Hepatocyte (in vitro differentiated cells): ENCODE measurements around the gene CTNNB1. TPM values are rescaled to one million over a fixed set of nuclear protein-coding genes. Genes with fewer than 3 reads are reported as not detected.

ENCODE experiments used
- DNase-seq: peaks from one replicate; pipeline ENCODE4 v3.0.0-alpha.2; 2016; ENCODE audit warnings: low spot score
- H2AFZ ChIP-seq: fragments of 200-600 bp; sonication (generic); 2 replicates; pipeline ENCODE4 v1.6.0; 2016; ENCODE audit warnings: antibody characterized with exemption, mild to moderate bottlenecking
- H3K27ac ChIP-seq: fragments of 200-600 bp; sonication (generic); 2 replicates; pipeline ENCODE4 v1.5.1; 2016; ENCODE audit warnings: mild to moderate bottlenecking
- H3K27me3 ChIP-seq: fragments of 200-600 bp; sonication (generic); 2 replicates; pipeline ENCODE4 v1.6.1; 2016
- H3K36me3 ChIP-seq: fragments of 200-600 bp; sonication (generic); replicated peaks from 2 replicates; pipeline ENCODE4 v1.5.1; 2016; ENCODE audit warnings: low read depth; ENCODE audit not compliant: insufficient read depth
- H3K4me1 ChIP-seq: fragments of 200-600 bp; sonication (generic); 2 replicates; pipeline ENCODE4 v1.5.1; 2016; ENCODE audit warnings: mild to moderate bottlenecking, moderate library complexity; ENCODE audit not compliant: insufficient read depth
- H3K4me2 ChIP-seq: fragments of 200-600 bp; sonication (generic); 2 replicates; pipeline ENCODE4 v1.6.0; 2016
- H3K4me3 ChIP-seq: fragments of 200-600 bp; sonication (generic); 2 replicates; pipeline ENCODE4 v1.5.1; 2016; ENCODE audit warnings: mild to moderate bottlenecking
- H3K79me2 ChIP-seq: fragments of 200-600 bp; sonication (generic); 2 replicates; pipeline ENCODE4 v1.6.0; 2017; ENCODE audit warnings: mild to moderate bottlenecking
- H3K9me2 ChIP-seq: fragments of 200-600 bp; sonication (generic); replicated peaks from 2 replicates; pipeline ENCODE4 v1.6.0; 2017; ENCODE audit warnings: mild to moderate bottlenecking; ENCODE audit not compliant: insufficient read depth
- H3K9me3 ChIP-seq: fragments of 200-600 bp; sonication (generic); 2 replicates; pipeline ENCODE4 v1.5.1; 2016; ENCODE audit warnings: low read depth, mild to moderate bottlenecking
- H4K20me1 ChIP-seq: fragments of 200-600 bp; sonication (generic); 2 replicates; pipeline ENCODE4 v1.6.0; 2016; ENCODE audit warnings: mild to moderate bottlenecking; ENCODE audit not compliant: insufficient read depth, poor library complexity, severe bottlenecking
- CTCF ChIP-seq: fragments of 200-600 bp; sonication (generic); IDR thresholded peaks from 2 replicates; pipeline ENCODE4 v1.5.1; 2016; ENCODE audit warnings: antibody characterized with exemption, mild to moderate bottlenecking; ENCODE audit not compliant: poor library complexity
- EZH2 ChIP-seq: fragments of 200-600 bp; sonication (generic); IDR thresholded peaks from 2 replicates; pipeline ENCODE4 v1.6.1; 2016; ENCODE audit warnings: antibody characterized with exemption, mild to moderate bottlenecking, borderline replicate concordance
- EZH2phosphoT487 ChIP-seq: fragments of 200-600 bp; sonication (generic); IDR thresholded peaks from one replicate; pipeline ENCODE4 v1.6.1; 2018; ENCODE audit warnings: antibody characterized with exemption, mild to moderate bottlenecking, low read depth, moderate library complexity; ENCODE audit not compliant: unreplicated experiment, severe bottlenecking
- WGBS: methylation state at CpG from one replicate; pipeline ENCODE4 v1.1.6; 2016; ENCODE audit warnings: low lambda C conversion rate; ENCODE audit errors: missing lambda C conversion rate; 5-methylcytosine and 5-hydroxymethylcytosine counted together
- polyA plus RNA-seq: library from polyadenylated mRNA; unstranded; fragments of >200 nt; fragmentation: Nextera tagmentation; extraction: Ambion mirVana; gene quantifications from 2 replicates; pipeline ENCODE4 v1.2.1, GENCODE V29; 2016
- total RNA-seq: library from RNA; depleted of rRNA; stranded (reverse); fragments of >200 nt; gene quantifications from 2 replicates; pipeline ENCODE4 v1.2.3, GENCODE V29; 2014

The CTNNB1 gene
- total and polyA plus RNA-seq, 2 experiments from 2014 or later: 137 to 663 TPM

GRCh38 chr3:41182504-41183059 lies 16.7 kb upstream of the CTNNB1 start:
- TF ChIP-seq CTCF: no peak
- H3K4me1 ChIP-seq: no peaks in the 10 kb centered on the region
- DNase-seq: no peak
- no peaks in the 10 kb centered on the region for H3K79me2 ChIP-seq
- H3K27ac ChIP-seq: no peak overlapping the region
- no peak overlapping the region for H2AFZ ChIP-seq
- no peaks in the 10 kb centered on the region for H3K9me2 ChIP-seq
- no peak overlapping the region for H3K4me2 ChIP-seq
- H3K36me3 ChIP-seq: no peaks in the 10 kb centered on the region
- H4K20me1 ChIP-seq: no peaks in the 10 kb centered on the region
- H3K9me3 ChIP-seq: no peaks in the 10 kb centered on the region
- H3K4me3 ChIP-seq: no peak overlapping the region
- no peaks in the 10 kb centered on the region for H3K27me3 ChIP-seq
- 69% methylated on average over 5 of the region's 5 CpGs for WGBS

- Histone ChIP-seq H3K27ac (no peak overlapping the region), H3K4me2 (no peak overlapping the region), H2AFZ (no peak overlapping the region), H3K36me3 (no peaks in the 10 kb centered on the region), H3K9me2 (no peaks in the 10 kb centered on the region), H3K79me2 (no peaks in the 10 kb centered on the region), H3K4me1 (no peaks in the 10 kb centered on the region), H3K4me3 (no peak overlapping the region), H3K9me3 (no peaks in the 10 kb centered on the region), H3K27me3 (no peaks in the 10 kb centered on the region), H4K20me1 (no peaks in the 10 kb centered on the region)
- no peak for DNase-seq
- TF ChIP-seq EZH2phosphoT487: no peak
- TF ChIP-seq CTCF: no peak
- no peak for TF ChIP-seq EZH2
- 80% methylated on average over 1 of the region's 1 CpG for WGBS
These were observed 14.9 kb upstream of the CTNNB1 start for GRCh38 chr3:41184394-41184793.

GRCh38 chr3:41186297-41186696 lies 13.0 kb upstream of the CTNNB1 start:
- no peaks in the 10 kb centered on the region for H4K20me1 ChIP-seq
- H3K9me2 ChIP-seq: no peaks in the 10 kb centered on the region
- WGBS: 93% methylated on average over 1 of the region's 1 CpG
- no peaks in the 10 kb centered on the region for H3K36me3 ChIP-seq
- H3K4me2 ChIP-seq: no peak overlapping the region
- H3K27ac ChIP-seq: no peak overlapping the region
- H3K27me3 ChIP-seq: no peaks in the 10 kb centered on the region
- DNase-seq: no peak
- no peaks in the 10 kb centered on the region for H3K79me2 ChIP-seq
- H3K4me3 ChIP-seq: no peak overlapping the region
- no peaks in the 10 kb centered on the region for H3K4me1 ChIP-seq
- TF ChIP-seq EZH2 (no peak), EZH2phosphoT487 (no peak), CTCF (no peak)
- no peaks in the 10 kb centered on the region for H3K9me3 ChIP-seq
- no peak overlapping the region for H2AFZ ChIP-seq

GRCh38 chr3:41188306-41188705 lies 11.0 kb upstream of the CTNNB1 start:
- no peaks in the 10 kb centered on the region for H3K4me1 ChIP-seq
- H2AFZ ChIP-seq: no peak overlapping the region
- H3K4me3 ChIP-seq: no peak overlapping the region
- H3K79me2 ChIP-seq: no peaks in the 10 kb centered on the region
- no peaks in the 10 kb centered on the region for H3K9me3 ChIP-seq
- WGBS: 93% methylated on average over 3 of the region's 3 CpGs
- no peak for TF ChIP-seq EZH2
- TF ChIP-seq CTCF: no peak
- TF ChIP-seq EZH2phosphoT487: no peak
- no peaks in the 10 kb centered on the region for H3K27me3 ChIP-seq
- H3K9me2 ChIP-seq: no peaks in the 10 kb centered on the region
- DNase-seq: no peak
- H3K36me3 ChIP-seq: no peaks in the 10 kb centered on the region
- H4K20me1 ChIP-seq: no peaks in the 10 kb centered on the region
- H3K4me2 ChIP-seq: no peak overlapping the region
- no peak overlapping the region for H3K27ac ChIP-seq
